ENCODE results near the gene USP9Y.
"Not testable (repeated sequence)": the region's sequence is repeated elsewhere in the genome, so short reads cannot be mapped to it uniquely, and the experiment has no call there.

Gene USP9Y

GRCh38 chrY:12701181-12701695 lies at the start of gene USP9Y:
USP9Y (plus strand) TSS chrY:12701231; CDS start chrY:12709448, 8,217 bp downstream.
- no peak for DNase-seq

GRCh38 chrY:12651621-12652036 lies 49.4 kb upstream of the USP9Y start:
- peak; percentile 12 for DNase-seq

DNA sequence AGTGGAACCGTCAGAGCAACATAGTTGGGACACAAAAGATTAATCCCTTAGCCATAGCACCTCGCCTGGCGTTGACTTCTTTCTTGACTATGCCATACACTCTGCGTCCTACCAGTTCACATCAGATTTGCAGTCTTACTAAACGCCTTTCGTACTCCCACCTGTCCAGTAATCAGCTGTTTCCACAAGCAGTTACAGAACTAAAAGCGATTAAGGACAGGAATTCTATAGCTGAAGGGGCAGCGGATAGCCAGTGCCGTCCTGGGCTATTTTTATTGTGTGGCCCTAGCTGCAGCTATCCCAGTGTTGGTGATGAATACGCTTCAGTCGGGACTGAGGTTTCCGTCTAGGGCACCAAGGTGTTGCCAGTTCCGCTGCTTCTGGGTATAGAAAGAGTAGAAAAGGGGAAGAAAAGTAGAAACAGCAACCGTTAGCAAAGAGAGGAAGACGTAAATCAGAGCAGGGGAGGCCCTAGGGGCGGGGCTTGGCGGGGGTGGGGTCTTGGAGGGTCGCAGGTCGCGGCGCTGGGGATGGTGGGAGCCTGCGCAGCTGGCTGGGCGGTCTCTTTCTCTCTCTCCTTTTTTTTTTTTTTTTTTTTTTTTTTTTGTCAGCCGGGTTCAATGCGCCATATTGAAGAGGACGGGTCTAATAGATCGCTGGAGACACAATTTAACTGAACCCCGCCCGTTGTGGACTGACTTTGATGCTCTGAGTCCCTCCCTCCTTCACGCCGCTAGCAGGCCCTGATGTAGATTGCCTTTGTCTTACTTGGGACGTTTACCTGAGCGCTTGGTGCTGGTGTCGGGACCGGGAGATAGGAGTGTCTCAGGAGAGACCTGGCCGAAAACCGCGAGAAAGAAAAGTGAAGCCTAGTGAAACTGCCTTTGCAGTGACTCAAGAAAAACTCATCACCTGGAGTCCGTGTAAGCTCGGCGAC lies 39.0 kb upstream of the USP9Y start:
- peak; percentile 54 for DNase-seq

DNA sequence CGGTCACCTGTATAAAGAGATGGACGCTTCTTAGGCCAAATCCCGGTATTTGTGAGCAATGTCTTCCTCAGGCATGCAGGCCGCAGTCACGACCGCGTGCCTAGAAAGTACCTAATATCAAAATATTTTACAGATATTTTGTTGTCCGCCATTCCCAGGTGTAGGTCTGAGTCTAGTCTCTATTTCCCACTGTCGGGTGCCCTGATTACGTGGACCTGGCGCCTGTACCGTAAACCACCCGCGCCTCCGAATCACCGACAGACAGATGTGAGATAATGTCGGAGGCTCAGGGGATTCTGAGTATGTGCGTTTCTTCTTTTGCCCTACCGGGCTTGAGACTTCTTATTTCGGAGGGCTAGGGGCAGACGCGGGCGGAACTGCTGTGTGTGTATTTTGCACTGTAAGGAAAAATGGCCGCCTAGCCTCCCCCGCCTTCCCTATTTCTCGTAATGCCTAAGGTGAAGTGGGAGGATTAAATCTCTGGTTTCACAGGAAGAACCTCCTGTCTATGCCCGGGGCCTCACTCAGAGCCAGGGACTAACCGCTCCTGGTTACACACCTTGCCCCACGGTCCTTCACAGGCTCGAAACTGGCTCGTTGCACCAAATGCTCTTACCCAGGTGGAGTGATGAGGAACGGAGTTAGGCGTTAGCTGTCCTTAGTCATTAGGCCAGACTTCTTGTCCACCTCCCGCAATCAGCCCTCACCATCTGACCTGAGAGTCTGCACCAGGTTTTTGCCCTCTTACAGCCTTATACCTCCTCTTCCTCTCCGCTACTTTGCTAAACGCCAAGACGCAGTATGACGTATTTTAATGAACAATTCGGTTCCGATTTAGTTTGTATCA lies 38.1 kb upstream of the USP9Y start:
- DNase-seq: no peak

GRCh38 chrY:12663845-12664244 lies 37.2 kb upstream of the USP9Y start:
- DNase-seq: not testable (repeated sequence)

DNA sequence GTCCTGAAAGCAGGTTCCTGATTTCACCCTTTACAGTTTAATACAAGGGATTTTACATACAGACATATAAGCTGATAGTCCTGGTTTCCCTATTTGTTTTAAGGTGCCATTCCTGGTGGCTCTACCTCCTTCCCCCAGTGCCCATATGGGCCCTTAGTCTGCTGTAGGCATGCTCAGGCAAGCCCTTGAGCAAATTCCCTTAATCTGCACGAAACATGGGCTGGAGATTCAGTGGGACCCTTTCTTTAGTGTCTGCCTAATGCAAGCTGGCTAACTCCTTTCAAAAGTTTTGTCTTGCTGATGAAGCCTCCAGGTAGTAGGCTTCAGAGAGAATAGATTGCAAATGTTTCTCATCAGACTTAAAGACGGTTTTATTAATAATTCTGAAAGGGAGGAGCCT lies 22.9 kb upstream of the USP9Y start:
- no peak for DNase-seq

DNA sequence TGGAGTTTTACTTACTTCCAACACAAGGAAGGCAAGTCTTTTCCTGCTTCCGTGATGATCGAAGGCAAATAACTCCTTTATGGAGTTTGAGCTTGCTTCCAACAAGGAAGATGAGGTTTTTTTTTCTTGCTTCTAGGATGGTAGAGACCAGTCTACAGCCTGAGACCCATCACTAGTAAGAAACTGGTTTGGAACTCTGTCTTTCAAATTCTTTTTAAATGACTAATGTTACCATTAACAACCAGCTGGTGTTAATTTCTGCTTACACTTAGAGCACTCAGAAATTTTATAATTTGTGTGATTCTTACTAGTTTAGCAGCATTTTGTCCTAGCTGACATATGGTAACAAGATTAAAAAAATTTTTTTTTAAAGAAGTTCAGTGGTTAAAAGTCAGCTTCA lies 19.5 kb upstream of the USP9Y start:
- no peak for DNase-seq

DNA sequence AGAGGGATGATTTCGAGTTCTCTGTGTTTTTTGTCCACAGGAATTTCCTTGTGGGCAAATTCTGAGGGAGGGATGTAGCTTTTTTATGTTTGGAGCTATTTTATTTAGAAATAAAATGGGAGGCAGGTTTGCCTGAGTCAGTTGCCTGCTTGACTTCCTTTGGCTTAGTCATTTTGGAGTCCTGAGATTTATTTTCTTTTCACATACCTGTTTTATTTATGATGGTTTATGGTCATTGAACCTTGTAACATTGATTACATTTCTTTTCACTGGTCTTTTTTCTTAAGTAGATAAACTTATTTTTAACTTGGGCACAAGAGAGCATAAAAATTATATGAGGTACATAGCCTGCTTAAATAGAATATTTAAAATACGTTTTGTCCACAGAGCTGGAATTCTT lies 12.7 kb upstream of the USP9Y start:
- no peak for DNase-seq

DNA sequence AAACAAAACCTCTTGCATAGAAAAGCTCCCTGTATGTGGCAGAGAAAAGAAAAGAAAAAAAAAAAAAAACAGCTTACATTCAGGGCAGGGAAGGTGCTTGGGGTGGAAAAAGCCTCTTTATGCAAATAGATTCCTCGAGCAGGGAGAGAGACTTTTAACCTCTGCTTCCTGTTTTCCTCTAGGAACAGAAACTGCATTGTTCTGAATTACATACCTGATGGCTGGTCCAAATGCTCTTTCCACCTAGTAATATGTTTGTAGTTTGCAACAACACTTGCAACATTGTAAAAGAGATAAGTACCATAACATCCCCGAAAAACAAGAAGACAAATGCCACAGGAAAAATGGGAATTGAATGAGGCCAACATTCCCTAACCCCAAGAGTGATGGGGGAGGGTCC lies 944 bp upstream of the USP9Y start:
- no peak for DNase-seq

DNA sequence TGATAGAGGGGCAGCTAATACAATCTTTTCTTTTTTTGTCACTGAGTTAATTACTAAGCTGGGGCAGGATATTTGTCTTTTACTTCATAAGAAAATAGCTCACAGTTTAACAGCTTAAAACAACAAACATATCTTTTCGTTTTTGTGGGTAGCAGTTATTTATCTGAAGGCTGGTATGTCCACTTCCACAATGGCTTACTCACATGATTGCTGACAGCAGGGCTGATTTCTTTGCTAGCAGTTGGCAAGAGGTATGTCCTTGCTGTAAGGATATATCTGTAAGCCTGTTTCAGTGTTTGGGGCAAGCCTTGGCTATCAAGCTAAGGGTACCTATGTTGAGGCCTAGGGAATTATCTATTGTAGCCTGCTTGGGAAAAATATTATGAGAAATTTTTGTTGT lies 1.1 kb downstream of the USP9Y start:
- DNase-seq: no peak

GRCh38 chrY:12710460-12710859 lies 9.4 kb downstream of the USP9Y start:
- DNase-seq: no peak

- no peak for DNase-seq
These were observed 14.3 kb downstream of the USP9Y start for GRCh38 chrY:12715376-12715775.

DNA sequence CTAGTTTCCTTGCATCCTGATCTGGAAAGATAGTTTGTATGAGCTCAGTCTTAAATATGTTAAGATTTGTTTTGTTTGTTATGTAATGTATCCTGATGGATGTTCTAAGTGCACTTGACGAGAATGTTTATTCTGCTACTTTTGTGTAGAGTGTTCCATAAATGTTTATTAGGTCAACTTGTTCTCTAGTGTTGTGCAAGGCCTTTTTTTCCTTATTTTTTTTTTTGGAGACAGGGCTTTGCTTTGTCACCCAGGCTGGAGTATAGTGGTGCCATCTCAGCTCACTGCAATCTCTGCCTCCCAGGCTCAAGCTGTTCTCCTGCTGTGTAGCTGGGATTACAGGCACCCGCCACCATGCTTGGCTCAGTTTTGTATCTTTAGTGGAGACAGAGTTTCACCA lies 28.7 kb downstream of the USP9Y start:
- DNase-seq: no peak

GRCh38 chrY:12733625-12734024 lies 32.6 kb downstream of the USP9Y start:
- no peak for DNase-seq

DNA sequence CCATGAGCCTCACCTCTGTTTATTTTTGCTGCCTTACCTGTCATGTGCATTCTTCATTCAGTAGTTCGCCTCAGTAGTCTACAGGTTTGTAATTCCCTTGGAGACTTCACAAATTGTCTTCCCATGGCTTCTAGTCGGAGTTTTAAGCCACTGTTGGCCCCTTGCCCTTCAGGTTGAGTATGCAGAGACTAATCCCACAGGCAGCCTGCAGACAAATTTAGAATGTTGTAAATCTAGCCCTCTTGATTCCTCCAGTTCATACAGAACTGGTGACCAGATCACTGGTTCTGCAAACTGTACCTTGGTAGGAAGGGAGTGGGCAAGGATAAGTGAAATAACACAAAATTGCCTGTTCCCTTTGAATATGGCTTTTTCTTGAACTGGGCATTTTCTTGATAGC lies 33.0 kb downstream of the USP9Y start:
- no peak for DNase-seq

GRCh38 chrY:12741414-12741813 lies 40.4 kb downstream of the USP9Y start:
- DNase-seq: no peak

DNA sequence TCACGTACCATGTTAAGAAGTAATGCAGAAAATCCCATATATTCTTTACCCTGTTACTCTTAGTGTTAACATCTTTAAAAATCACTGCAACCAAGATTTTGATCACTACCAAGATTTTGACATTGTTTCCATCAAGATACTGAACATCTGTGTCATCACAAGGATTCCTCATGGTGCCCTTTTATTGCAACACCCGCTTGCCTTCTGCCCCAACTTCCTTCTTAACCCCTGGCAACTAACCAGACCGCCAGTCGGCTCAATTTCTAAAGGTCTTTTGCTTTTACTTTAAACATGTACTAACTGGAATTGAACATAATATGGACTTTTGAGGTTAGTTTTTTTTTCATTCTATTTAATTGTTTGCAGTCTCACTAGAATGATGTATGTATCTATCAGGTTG lies 41.7 kb downstream of the USP9Y start:
- DNase-seq: no peak

DNA sequence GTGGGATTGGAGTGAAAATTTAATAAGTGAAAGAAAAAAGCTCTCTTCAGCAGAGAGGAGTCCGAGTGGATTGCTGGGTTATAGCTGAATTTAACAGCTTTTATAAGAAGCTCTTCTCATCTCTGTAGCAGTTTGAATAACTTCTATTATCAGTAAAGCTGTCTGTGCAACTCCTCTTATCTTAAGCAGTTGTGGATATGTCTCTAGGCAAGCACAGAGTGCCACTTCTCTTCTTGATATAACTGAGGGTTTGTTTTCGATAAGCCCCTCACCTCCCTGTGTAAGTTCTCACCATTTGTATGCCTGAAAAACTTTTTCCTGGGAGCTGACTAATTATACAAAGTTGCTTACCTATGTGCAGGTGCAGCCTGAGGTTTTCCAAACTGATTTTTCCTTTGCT lies 43.1 kb downstream of the USP9Y start:
- DNase-seq: no peak

GRCh38 chrY:12749293-12749692 lies 48.3 kb downstream of the USP9Y start:
- DNase-seq: no peak

DNA sequence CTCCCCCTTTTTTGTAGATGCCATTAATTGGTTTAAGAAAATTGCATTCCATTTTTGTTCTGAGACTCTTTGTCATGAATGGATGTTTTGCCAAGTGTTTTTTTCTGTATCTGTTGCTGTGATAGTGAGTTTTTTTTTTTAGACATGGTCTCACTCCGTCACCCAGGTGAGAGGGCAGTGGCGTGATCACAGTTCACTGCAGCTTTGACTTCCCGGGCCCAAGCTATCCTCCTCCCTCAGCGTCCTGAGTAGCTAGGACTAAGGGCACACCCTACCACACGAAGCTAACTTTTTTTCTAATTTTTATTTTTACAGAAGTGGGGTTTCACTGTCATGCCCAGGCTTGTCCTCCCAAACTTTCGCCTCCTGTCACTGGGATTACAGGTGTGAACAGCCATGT lies 51.8 kb downstream of the USP9Y start:
- no peak for DNase-seq

GRCh38 chrY:12756021-12756420 lies 55.0 kb downstream of the USP9Y start:
- DNase-seq: no peak

DNA sequence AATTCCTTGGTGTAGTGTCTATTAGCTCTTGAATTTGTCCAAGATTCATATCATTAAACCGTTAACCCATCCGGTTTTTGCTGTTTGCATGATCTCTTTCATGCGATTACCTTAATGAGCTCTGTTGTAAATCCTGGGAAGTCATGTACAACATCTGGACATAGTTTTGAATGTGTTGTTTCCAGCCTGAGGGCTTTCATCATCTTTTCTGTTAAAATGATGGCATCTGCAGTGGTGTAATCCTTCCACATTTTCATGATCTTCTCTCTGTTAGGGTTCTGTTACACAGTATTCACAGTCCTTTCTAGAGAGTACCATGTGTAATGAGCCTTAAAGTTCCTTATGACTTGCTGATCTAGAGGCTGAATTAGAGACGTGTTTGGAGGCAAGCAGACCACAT lies 64.9 kb downstream of the USP9Y start:
- no peak for DNase-seq

DNA sequence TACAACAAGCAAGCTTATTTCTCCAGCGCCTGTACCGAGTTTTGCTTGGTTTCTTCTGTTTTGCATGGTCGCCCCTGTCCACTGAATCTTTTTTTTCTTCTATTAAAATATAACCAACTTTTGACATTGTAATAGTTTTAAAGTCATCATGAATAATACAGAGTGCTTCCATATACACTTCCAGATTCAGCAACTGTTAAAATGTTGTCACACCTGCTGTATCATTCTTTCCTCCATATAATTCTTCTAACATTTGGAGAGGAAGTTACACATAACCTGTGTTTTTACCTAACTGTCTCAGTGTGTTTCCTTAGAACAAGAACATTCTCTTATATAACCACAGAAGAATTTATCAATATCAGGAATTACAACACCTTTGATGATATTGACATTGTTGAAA lies 83.5 kb downstream of the USP9Y start:
- no peak for DNase-seq

GRCh38 chrY:12793999-12794398 lies 93.0 kb downstream of the USP9Y start:
- no peak for DNase-seq

Measured in T1000 (cell line).